ENCODE results near the gene LRRC8E. TPM values are rescaled to one million over a fixed set of nuclear protein-coding genes. Genes with fewer than 3 reads are reported as not detected.

LRRC8E gene
- polyA plus RNA-seq, 1 experiment = 8.6 TPM

DNA sequence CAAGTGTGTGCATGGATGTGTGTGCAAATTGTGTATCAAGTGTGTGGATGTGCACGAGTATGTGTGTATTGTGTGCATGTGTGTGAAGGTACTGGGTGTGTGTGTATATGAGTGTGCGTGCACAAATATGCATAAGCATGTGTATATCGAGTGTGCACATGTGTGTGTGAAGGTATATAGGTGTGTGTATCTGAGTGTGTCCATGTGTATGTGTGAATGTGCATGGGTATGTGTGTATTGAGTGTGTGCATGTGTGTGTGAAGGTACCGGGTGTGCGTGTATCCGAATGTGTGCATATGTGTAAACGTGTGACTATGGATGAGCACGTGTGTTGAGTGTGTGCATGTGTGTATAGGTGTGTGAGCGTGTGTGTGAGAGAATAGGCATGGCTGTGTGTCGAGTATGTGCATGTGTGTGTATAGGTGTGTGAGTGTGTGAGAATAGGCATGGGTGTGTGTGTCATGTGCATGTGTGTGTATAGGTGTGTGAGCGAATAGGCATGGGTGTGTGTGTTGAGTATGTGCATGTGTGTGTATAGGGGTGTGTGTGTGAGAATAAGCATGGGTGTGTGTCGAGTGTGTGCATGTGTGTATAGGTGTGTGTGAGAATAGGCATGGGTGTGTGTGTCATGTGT lies 45.5 kb upstream of the LRRC8E start:
- no peak for DNase-seq (ENCODE audit: low read depth)
- TF ChIP-seq, protein P1, sequence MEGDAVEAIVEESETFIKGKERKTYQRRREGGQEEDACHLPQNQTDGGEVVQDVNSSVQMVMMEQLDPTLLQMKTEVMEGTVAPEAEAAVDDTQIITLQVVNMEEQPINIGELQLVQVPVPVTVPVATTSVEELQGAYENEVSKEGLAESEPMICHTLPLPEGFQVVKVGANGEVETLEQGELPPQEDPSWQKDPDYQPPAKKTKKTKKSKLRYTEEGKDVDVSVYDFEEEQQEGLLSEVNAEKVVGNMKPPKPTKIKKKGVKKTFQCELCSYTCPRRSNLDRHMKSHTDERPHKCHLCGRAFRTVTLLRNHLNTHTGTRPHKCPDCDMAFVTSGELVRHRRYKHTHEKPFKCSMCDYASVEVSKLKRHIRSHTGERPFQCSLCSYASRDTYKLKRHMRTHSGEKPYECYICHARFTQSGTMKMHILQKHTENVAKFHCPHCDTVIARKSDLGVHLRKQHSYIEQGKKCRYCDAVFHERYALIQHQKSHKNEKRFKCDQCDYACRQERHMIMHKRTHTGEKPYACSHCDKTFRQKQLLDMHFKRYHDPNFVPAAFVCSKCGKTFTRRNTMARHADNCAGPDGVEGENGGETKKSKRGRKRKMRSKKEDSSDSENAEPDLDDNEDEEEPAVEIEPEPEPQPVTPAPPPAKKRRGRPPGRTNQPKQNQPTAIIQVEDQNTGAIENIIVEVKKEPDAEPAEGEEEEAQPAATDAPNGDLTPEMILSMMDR (IDR thresholded peaks at IDR 0.05; ENCODE audit: insufficient read depth, low read depth, low read length) = no peak
- CTCF ChIA-PET = no interaction called here
- POLR2A ChIA-PET = no interaction called here
- H3K4me3 ChIP-seq (ENCODE audit: low read depth, low read length) = no peak overlapping the region
- no peaks in the 10 kb centered on the region for H3K36me3 ChIP-seq (ENCODE audit: control insufficient read depth, insufficient read depth, low read length)
- H3K27me3 ChIP-seq (ENCODE audit: control insufficient read depth, insufficient read depth, low read length) = no peaks in the 10 kb centered on the region

DNA sequence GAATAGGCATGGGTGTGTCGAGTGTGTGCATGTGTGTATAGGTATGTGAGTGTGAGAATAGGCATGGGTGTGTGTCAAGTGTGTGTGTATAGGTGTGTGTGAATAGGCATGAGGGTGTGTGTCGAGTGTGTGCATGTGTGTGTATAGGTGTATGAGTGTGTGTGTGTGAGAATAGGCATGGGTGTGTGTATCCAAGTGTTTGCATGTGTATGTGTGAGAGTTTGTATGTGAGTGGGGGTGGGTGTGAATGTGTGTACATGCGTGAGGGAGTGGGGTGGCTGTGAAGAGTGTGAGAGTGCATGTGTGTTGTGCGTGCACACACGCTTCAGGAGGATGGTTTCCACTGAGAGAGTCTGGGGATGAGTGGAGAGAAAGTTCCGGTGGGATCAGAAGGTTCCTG lies 44.8 kb upstream of the LRRC8E start:
- ChIA-PET POLR2A (no interaction called here), CTCF (no interaction called here)
- Histone ChIP-seq H3K36me3 (ENCODE audit: control insufficient read depth, insufficient read depth, low read length) (no peaks in the 10 kb centered on the region), H3K27me3 (ENCODE audit: control insufficient read depth, insufficient read depth, low read length) (no peaks in the 10 kb centered on the region), H3K4me3 (ENCODE audit: low read depth, low read length) (no peak overlapping the region)
- no peak for DNase-seq (ENCODE audit: low read depth)
- TF ChIP-seq, protein P1 (IDR thresholded peaks at IDR 0.05; ENCODE audit: insufficient read depth, low read depth, low read length) = no peak

DNA sequence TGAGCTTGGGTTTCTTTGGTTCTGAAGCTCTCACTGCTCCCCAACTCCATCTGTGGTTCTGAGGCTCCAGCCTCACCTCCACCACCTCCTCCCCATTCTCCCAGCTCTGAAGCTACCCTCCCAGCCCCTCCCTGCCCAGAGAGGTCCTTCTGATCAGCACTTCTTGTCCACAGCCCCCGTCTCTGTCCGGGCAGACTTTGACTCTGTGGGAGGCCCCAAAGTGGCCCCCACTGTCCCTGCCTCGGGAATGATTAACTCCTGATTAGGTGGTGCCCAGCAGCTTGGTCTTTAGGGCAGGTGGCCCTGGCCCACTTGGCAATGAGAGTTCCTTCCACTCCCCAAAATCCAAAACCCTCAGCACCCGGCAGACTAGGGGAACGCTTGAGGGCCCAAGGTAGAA lies 43.9 kb upstream of the LRRC8E start:
- H3K27me3 ChIP-seq (ENCODE audit: control insufficient read depth, insufficient read depth, low read length) = no peaks in the 10 kb centered on the region
- no peak overlapping the region for H3K4me3 ChIP-seq (ENCODE audit: low read depth, low read length)
- POLR2A ChIA-PET = no interaction called here
- no peaks in the 10 kb centered on the region for H3K36me3 ChIP-seq (ENCODE audit: control insufficient read depth, insufficient read depth, low read length)
- no peak for DNase-seq (ENCODE audit: low read depth)
- CTCF ChIA-PET = interaction anchor here (1.2 to 1.4 kb wide), 2 partner anchors 8 to 25 kb away, joined by 3 to 5 read pairs; no protein-coding TSS in a partner anchor
- TF ChIP-seq, protein P1 (IDR thresholded peaks at IDR 0.05; ENCODE audit: insufficient read depth, low read depth, low read length) = no peak

DNA sequence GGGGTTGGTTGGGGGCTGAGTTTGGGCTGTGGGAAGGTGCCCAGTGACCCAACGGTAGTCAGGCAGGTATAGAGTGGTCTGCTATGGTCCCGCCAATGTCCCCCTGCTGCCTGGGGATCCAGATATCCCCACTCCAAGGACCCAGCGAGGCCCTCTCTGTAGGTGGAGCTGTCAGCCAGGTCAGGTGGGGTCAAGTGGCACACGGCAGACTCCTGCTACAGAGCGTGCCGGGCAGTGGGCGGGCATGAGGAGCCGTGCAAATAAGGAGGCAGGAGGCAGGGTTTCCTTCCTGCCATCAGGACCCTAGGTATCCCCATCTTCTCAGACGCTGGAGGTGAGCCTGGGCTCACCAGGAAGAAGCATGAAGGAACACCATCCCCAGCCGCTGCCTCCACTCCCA lies 43.4 kb upstream of the LRRC8E start:
- no peaks in the 10 kb centered on the region for H3K36me3 ChIP-seq (ENCODE audit: control insufficient read depth, insufficient read depth, low read length)
- ChIA-PET CTCF (interaction anchor here (1.2 to 1.4 kb wide), 2 partner anchors 8 to 24 kb away, joined by 3 to 5 read pairs; no protein-coding TSS in a partner anchor), POLR2A (no interaction called here)
- no peak overlapping the region for H3K4me3 ChIP-seq (ENCODE audit: low read depth, low read length)
- no peak for DNase-seq (ENCODE audit: low read depth)
- TF ChIP-seq, protein P1 (IDR thresholded peaks at IDR 0.05; ENCODE audit: insufficient read depth, low read depth, low read length) = no peak
- H3K27me3 ChIP-seq (ENCODE audit: control insufficient read depth, insufficient read depth, low read length) = no peaks in the 10 kb centered on the region

DNA sequence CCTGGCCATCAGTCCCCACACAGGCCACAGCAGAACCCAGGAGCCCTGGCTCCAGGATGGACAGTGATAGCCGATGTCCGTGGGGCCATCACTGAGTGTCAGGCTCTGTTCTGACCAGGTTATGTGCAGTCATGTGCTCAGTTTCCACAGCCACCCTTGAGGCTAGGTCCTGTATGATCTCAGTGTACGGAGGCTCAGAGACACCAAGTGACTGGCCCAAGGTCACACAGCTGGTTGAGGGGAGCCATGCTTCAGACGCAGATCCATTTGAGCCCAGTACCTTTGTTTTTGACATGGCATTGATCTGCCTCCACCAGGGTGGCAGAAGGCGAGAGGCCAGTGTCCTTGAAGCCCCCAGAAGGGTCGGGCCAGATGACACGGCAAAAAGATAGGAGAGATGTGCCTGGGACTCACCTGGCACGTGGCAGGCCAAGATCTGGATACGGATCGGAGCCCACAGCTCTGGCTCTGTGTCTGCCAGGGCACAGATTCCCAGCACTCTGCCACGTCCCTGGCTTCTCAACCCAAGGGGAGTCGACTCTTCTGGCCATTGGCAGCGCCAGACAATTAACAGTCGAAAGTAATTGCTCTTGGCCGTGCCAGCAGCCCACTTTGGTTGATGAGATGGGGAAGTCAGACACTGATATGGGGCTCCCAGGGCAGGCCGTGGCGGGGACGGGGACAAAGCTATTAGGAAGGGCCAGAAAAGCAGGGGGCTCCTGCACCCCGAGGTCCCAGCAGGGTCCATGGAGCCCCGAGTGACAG lies 42.7 kb upstream of the LRRC8E start:
- ChIA-PET POLR2A (no interaction called here), CTCF (interaction anchor here (1.4 to 1.6 kb wide), 2 partner anchors 12 to 24 kb away, joined by 3 to 6 read pairs; no protein-coding TSS in a partner anchor)
- TF ChIP-seq, protein P1 (IDR thresholded peaks at IDR 0.05; ENCODE audit: insufficient read depth, low read depth, low read length) = no peak
- Histone ChIP-seq H3K36me3 (ENCODE audit: control insufficient read depth, insufficient read depth, low read length) (no peaks in the 10 kb centered on the region), H3K27me3 (ENCODE audit: control insufficient read depth, insufficient read depth, low read length) (no peaks in the 10 kb centered on the region), H3K4me3 (ENCODE audit: low read depth, low read length) (no peak overlapping the region)
- DNase-seq (ENCODE audit: low read depth) = no peak

All from BJ (cell line).